Spleen (tissue), 7 donors: ENCODE data around the gene AXIN1.

Experiments used
- POLR2A ChIP-seq, 3 donors: fragments of 450-650 bp; IDR thresholded peaks; one replicate each; pipeline ENCODE4 v1.5.1; 2017; ENCODE audit warnings: antibody characterized with exemption in 3 of 3, mild to moderate bottlenecking in 1 of 3
- TF ChIP-seq, protein P1 (sequence below), 11 experiments: fragments of 200-600 bp in 7 of 11; fragments of 450-650 bp in 4 of 11; sonication (generic) in 4 of 11; IDR thresholded peaks in 8 of 11; conservative IDR thresholded peaks in 3 of 11; 1 replicate in 7 of 11; 2 replicates in 4 of 11; pipeline versions ENCODE4 v1.4.0 to v1.8.0; 2016 to 2021; ENCODE audit warnings: antibody characterized with exemption in 11 of 11, inconsistent platforms in 4 of 11, mild to moderate bottlenecking in 1 of 11
- donor health status: DM: no; HTN: no; CAD: no; lungs with moderate emphysema.
- donor health status: DM: no; HTN: no; CAD: no.
- donor health status: DM: no; HTN: no; CAD: no.

- TF ChIP-seq, protein P1, sequence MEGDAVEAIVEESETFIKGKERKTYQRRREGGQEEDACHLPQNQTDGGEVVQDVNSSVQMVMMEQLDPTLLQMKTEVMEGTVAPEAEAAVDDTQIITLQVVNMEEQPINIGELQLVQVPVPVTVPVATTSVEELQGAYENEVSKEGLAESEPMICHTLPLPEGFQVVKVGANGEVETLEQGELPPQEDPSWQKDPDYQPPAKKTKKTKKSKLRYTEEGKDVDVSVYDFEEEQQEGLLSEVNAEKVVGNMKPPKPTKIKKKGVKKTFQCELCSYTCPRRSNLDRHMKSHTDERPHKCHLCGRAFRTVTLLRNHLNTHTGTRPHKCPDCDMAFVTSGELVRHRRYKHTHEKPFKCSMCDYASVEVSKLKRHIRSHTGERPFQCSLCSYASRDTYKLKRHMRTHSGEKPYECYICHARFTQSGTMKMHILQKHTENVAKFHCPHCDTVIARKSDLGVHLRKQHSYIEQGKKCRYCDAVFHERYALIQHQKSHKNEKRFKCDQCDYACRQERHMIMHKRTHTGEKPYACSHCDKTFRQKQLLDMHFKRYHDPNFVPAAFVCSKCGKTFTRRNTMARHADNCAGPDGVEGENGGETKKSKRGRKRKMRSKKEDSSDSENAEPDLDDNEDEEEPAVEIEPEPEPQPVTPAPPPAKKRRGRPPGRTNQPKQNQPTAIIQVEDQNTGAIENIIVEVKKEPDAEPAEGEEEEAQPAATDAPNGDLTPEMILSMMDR (IDR thresholded peaks at IDR 0.05 in 8 of 11, conservative IDR thresholded peaks at IDR 0.05 in 3 of 11) = no peak
- no peak for TF ChIP-seq POLR2A (IDR thresholded peaks at IDR 0.05)
These were observed 3.3 kb downstream of the AXIN1 start for GRCh38 chr16:349211-349610.
